ENCODE data around the gene CPT1A. TPM values are rescaled to one million over a fixed set of nuclear protein-coding genes. Genes with fewer than 3 reads are reported as not detected.

Gene CPT1A
- total and polyA plus RNA-seq, 10 of the 15 experiments (the other 5 are each of a cell fraction or from before 2014, with no cell fraction given), result 1.1 to 17.5 (median 6.0) TPM

DNA sequence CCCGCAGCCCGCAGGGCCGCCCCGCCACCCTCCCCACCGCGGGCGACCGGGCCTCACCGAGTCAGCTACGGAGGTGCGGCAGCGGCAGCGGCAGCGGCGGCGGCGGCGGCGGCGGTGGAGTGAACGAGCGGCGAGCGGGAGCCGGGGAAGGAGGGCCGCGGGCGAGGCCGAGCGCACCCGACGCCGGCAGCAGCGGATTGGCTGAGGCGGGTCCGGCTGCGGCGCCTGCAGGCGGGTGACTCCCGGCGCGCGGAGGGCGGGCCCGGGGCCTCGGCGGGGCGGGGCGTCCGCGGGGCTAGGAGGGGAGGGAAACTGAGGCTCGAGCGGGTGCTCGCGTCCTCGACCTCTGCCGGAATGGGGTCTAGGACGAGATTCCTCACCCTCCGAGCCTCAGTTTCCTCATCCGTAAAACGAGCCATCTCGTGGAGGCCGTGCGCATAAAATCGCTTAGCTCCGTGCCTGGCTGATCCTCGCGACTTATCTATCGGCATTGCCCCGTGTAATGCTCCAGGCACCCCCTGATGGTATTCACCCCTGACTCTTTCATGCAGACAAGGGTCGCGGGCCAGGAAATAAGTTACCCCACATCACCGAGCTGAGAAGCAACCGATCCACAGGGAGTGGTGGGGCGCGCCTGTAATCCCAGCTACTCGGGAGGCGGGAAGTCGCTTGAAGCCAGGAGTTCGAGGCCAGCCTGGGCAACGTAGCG, at the start of gene CPT1A (continued):
- no peak for TF ChIP-seq CREM (IDR thresholded peaks at IDR 0.05; ENCODE audit: low read depth)

DNA sequence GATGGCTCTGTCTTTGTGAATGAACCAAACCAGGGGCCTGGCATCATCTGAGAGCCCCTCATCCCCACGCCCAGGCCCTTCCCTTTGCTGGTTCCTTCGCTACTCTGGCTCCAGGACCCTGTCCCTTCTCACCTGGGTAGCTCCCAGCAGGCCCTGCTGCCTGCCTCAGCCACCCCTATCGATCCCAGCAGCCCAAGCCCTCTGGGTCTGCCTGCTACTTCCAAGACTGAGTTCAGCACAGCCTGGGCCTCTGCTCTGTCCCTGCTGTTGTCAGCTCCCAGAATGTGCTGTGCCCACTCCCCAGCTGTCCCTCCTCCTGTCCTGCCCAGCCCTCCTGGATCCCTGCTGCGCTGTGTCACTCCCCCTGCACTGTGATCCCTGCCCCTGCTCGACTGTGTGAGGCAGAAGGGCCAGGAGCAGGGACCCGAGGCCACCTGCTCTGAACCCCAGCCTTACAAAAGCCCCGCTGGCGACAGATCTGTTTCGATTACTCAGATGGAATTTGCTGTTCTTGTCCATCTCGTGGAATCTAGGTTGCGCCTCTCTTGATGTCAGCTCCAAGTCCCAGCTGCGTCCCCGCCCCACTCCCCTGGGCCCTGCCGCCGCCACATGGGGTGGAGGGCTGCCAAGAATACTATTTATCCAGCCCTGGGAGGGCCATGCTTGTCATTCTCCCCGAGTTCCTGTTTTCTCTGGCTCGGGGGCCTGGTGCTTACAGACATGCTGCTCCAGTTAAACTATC, 48.9 kb upstream of the CPT1A start:
- H3K27me3 ChIP-seq (replicated peaks in 1 of 2; ENCODE audit: control insufficient read depth in 2 of 2, insufficient read depth in 2 of 2, low read length in 1 of 2), result no peaks in the 10 kb centered on the region
- ATAC-seq (no peak), DNase-seq (ENCODE audit: low read depth, low spot score) (no peak), FAIRE-seq (no peak)
- H3K27ac ChIP-seq (ENCODE audit: control insufficient read depth, insufficient read depth), result no peak overlapping the region
- H2AFZ ChIP-seq (ENCODE audit: control insufficient read depth, low read depth, low read length), result no peak overlapping the region
- no peaks in the 10 kb centered on the region for H4K20me1 ChIP-seq (ENCODE audit: control insufficient read depth, insufficient read depth)
- CTCF ChIA-PET, result interaction anchor here (0.9 kb wide), 1 partner anchor 13 kb away, joined by 3 read pairs; the partner anchor contains the start of genes IGHMBP2 and MRPL21
- no peaks in the 10 kb centered on the region for H3K79me2 ChIP-seq (ENCODE audit: control insufficient read depth, insufficient read depth, low read length)
- no TSS peak for BruUV-seq (replicated peaks)
- TF ChIP-seq, protein P1, sequence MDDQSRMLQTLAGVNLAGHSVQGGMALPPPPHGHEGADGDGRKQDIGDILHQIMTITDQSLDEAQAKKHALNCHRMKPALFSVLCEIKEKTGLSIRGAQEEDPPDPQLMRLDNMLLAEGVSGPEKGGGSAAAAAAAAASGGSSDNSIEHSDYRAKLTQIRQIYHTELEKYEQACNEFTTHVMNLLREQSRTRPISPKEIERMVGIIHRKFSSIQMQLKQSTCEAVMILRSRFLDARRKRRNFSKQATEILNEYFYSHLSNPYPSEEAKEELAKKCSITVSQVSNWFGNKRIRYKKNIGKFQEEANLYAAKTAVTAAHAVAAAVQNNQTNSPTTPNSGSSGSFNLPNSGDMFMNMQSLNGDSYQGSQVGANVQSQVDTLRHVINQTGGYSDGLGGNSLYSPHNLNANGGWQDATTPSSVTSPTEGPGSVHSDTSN (IDR thresholded peaks at IDR 0.05; ENCODE audit: insufficient replicate concordance, low read depth, low read length), result no peak
- TF ChIP-seq HCFC1 (IDR thresholded peaks at IDR 0.05; ENCODE audit: low read length) (no peak), POLR2A (IDR thresholded peaks at IDR 0.05; ENCODE audit: low read depth, low read length) (peak; percentile 53), POLR2AphosphoS5 (IDR thresholded peaks at IDR 0.05; ENCODE audit: low read length) (0 out of 2 replicates have a peak, but pooled peaks have one; percentile 16), SIN3A (IDR thresholded peaks at IDR 0.05; ENCODE audit: low read depth, low read length) (no peak), ZNF24 (IDR thresholded peaks at IDR 0.05) (no peak)
- TF ChIP-seq, protein P2, sequence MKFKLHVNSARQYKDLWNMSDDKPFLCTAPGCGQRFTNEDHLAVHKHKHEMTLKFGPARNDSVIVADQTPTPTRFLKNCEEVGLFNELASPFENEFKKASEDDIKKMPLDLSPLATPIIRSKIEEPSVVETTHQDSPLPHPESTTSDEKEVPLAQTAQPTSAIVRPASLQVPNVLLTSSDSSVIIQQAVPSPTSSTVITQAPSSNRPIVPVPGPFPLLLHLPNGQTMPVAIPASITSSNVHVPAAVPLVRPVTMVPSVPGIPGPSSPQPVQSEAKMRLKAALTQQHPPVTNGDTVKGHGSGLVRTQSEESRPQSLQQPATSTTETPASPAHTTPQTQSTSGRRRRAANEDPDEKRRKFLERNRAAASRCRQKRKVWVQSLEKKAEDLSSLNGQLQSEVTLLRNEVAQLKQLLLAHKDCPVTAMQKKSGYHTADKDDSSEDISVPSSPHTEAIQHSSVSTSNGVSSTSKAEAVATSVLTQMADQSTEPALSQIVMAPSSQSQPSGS (IDR thresholded peaks at IDR 0.05; ENCODE audit: low read length), result no peak
- POLR2A ChIA-PET, result no interaction called here
- SMC1A ChIA-PET (ENCODE audit: uncharacterized antibody, unreplicated experiment), result no interaction called here
- no peaks in the 10 kb centered on the region for H3K4me1 ChIP-seq (ENCODE audit: control insufficient read depth, insufficient read depth, low read length)
- H3K4me2 ChIP-seq (ENCODE audit: control insufficient read depth, insufficient read depth), result no peak overlapping the region
- RAD21 ChIA-PET (ENCODE audit: unreplicated experiment), result no interaction called here
- no peak overlapping the region for H3K4me3 ChIP-seq
- 90% methylated on average over 15 of the region's 17 CpGs for WGBS (ENCODE audit: insufficient coverage, insufficient replicate concordance, low lambda C conversion rate, missing lambda C conversion rate)
- H3K9ac ChIP-seq (ENCODE audit: control insufficient read depth, insufficient read depth, low read length), result no peak overlapping the region
- no peaks in the 10 kb centered on the region for H3K9me3 ChIP-seq (replicated peaks; ENCODE audit: control insufficient read depth, insufficient read depth, low read length)
- in situ Hi-C loops (cut with MboI), result no loop called here
- intact Hi-C loops (cut with micrococcal nuclease; ENCODE audit: unreplicated experiment), result no loop called here
- peaks cover 5 to 23% of the 10 kb centered on the region in 2 experiments; a peak in 3 of 4 replicates for H3K36me3 ChIP-seq (ENCODE audit: control insufficient read depth in 2 of 2, insufficient read depth in 2 of 2, low read length in 1 of 2)
